ENCODE results near the gene PRKCH.
A peak's percentile ranks its signal among the peaks of the same experiment; 100 is the strongest.

PRKCH gene

GRCh38 chr14:61395115-61395725, 73.8 kb downstream of the PRKCH start:
- H3K4ac ChIP-seq (ENCODE audit: low read depth, low read length), result no peak overlapping the region
- H3K23ac ChIP-seq (ENCODE audit: low read length), result no peak overlapping the region
- no CpG with 5 or more reads among the region's 6 CpGs for WGBS (ENCODE audit: extremely low coverage, insufficient coverage, low lambda C conversion rate)

GRCh38 chr14:61396279-61396678, 74.9 kb downstream of the PRKCH start:
- no peaks in the 10 kb centered on the region for H3K79me1 ChIP-seq (ENCODE audit: low read length)

More at GRCh38 chr14:61395115-61395725, 73.8 kb downstream of the PRKCH start:
- Histone ChIP-seq H2BK120ac (ENCODE audit: low read depth, low read length) (no peak overlapping the region), H3K56ac (ENCODE audit: low read length) (no peak overlapping the region), H3K79me2 (ENCODE audit: control insufficient read depth, insufficient read depth, low read length) (no peaks in the 10 kb centered on the region), H3K4me1 (ENCODE audit: control insufficient read depth, low read depth, low read length) (peaks cover 6% of the 10 kb centered on the region), H3K79me1 (ENCODE audit: low read length) (no peaks in the 10 kb centered on the region), H3K18ac (ENCODE audit: low read length) (no peak overlapping the region), H2BK15ac (replicated peaks; ENCODE audit: low read depth) (no peak overlapping the region), H3K27ac (ENCODE audit: low read depth, low read length) (no peak overlapping the region), H3K9ac (ENCODE audit: low read length) (no peak overlapping the region), H3K36me3 (ENCODE audit: control insufficient read depth, insufficient read depth, low read length) (no peaks in the 10 kb centered on the region), H3K27me3 (ENCODE audit: insufficient read depth, low read length, poor library complexity) (no peaks in the 10 kb centered on the region), H4K5ac (ENCODE audit: low read length) (no peak overlapping the region), H2AK5ac (ENCODE audit: low read length) (no peak overlapping the region), H2BK5ac (ENCODE audit: low read length) (no peak overlapping the region), H3K4me2 (ENCODE audit: low read length) (no peak overlapping the region), H3K4me3 (ENCODE audit: low read length) (no peak overlapping the region), H4K8ac (ENCODE audit: low read depth, low read length) (no peak overlapping the region)
- no peak for DNase-seq

GRCh38 chr14:61396694-61397093, 75.3 kb downstream of the PRKCH start:
- Histone ChIP-seq H2BK5ac (ENCODE audit: low read length) (no peak overlapping the region), H3K18ac (ENCODE audit: low read length) (no peak overlapping the region), H2BK120ac (ENCODE audit: low read depth, low read length) (no peak overlapping the region), H2BK15ac (replicated peaks; ENCODE audit: low read depth) (no peak overlapping the region), H3K79me2 (ENCODE audit: control insufficient read depth, insufficient read depth, low read length) (no peaks in the 10 kb centered on the region), H2AK5ac (ENCODE audit: low read length) (no peak overlapping the region), H3K4ac (ENCODE audit: low read depth, low read length) (no peak overlapping the region), H3K4me3 (ENCODE audit: low read length) (no peak overlapping the region), H3K36me3 (ENCODE audit: control insufficient read depth, insufficient read depth, low read length) (no peaks in the 10 kb centered on the region), H3K4me1 (ENCODE audit: control insufficient read depth, low read depth, low read length) (peaks cover 6% of the 10 kb centered on the region), H4K8ac (ENCODE audit: low read depth, low read length) (no peak overlapping the region), H3K23ac (ENCODE audit: low read length) (no peak overlapping the region), H3K79me1 (ENCODE audit: low read length) (no peaks in the 10 kb centered on the region), H3K56ac (ENCODE audit: low read length) (no peak overlapping the region), H4K5ac (ENCODE audit: low read length) (no peak overlapping the region), H3K27me3 (ENCODE audit: insufficient read depth, low read length, poor library complexity) (no peaks in the 10 kb centered on the region), H3K27ac (ENCODE audit: low read depth, low read length) (no peak overlapping the region), H3K9ac (ENCODE audit: low read length) (no peak overlapping the region), H3K4me2 (ENCODE audit: low read length) (no peak overlapping the region)
- no CpG with 5 or more reads among the region's 3 CpGs for WGBS (ENCODE audit: extremely low coverage, insufficient coverage, low lambda C conversion rate)
- peak; percentile 26 for DNase-seq

More at GRCh38 chr14:61396279-61396678, 74.9 kb downstream of the PRKCH start:
- H2BK5ac ChIP-seq (ENCODE audit: low read length), result no peak overlapping the region
- no peak overlapping the region for H3K27ac ChIP-seq (ENCODE audit: low read depth, low read length)
- no peak overlapping the region for H3K23ac ChIP-seq (ENCODE audit: low read length)
- no peak overlapping the region for H2BK15ac ChIP-seq (replicated peaks; ENCODE audit: low read depth)
- H3K18ac ChIP-seq (ENCODE audit: low read length), result no peak overlapping the region
- peaks cover 6% of the 10 kb centered on the region for H3K4me1 ChIP-seq (ENCODE audit: control insufficient read depth, low read depth, low read length)
- H4K5ac ChIP-seq (ENCODE audit: low read length), result no peak overlapping the region
- no peak overlapping the region for H3K4me2 ChIP-seq (ENCODE audit: low read length)
- no peak overlapping the region for H3K4ac ChIP-seq (ENCODE audit: low read depth, low read length)
- no peak overlapping the region for H2BK120ac ChIP-seq (ENCODE audit: low read depth, low read length)
- DNase-seq, result no peak
- no peaks in the 10 kb centered on the region for H3K79me2 ChIP-seq (ENCODE audit: control insufficient read depth, insufficient read depth, low read length)
- no peaks in the 10 kb centered on the region for H3K36me3 ChIP-seq (ENCODE audit: control insufficient read depth, insufficient read depth, low read length)
- no peak overlapping the region for H4K8ac ChIP-seq (ENCODE audit: low read depth, low read length)
- WGBS (ENCODE audit: extremely low coverage, insufficient coverage, low lambda C conversion rate), result no CpG with 5 or more reads among the region's 1 CpG
- H3K4me3 ChIP-seq (ENCODE audit: low read length), result no peak overlapping the region
- no peak overlapping the region for H2AK5ac ChIP-seq (ENCODE audit: low read length)
- no peak overlapping the region for H3K9ac ChIP-seq (ENCODE audit: low read length)
- H3K27me3 ChIP-seq (ENCODE audit: insufficient read depth, low read length, poor library complexity), result no peaks in the 10 kb centered on the region
- no peak overlapping the region for H3K56ac ChIP-seq (ENCODE audit: low read length)

- H3K27ac ChIP-seq (ENCODE audit: low read depth, low read length), result no peak overlapping the region
- no peak overlapping the region for H2BK5ac ChIP-seq (ENCODE audit: low read length)
- H3K79me2 ChIP-seq (ENCODE audit: control insufficient read depth, insufficient read depth, low read length), result no peaks in the 10 kb centered on the region
- no peak overlapping the region for H3K4me3 ChIP-seq (ENCODE audit: low read length)
- H3K56ac ChIP-seq (ENCODE audit: low read length), result no peak overlapping the region
- H3K4ac ChIP-seq (ENCODE audit: low read depth, low read length), result no peak overlapping the region
- no peak overlapping the region for H2AK5ac ChIP-seq (ENCODE audit: low read length)
- no peak overlapping the region for H4K8ac ChIP-seq (ENCODE audit: low read depth, low read length)
- no peaks in the 10 kb centered on the region for H3K27me3 ChIP-seq (ENCODE audit: insufficient read depth, low read length, poor library complexity)
- no peak overlapping the region for H3K18ac ChIP-seq (ENCODE audit: low read length)
- H3K79me1 ChIP-seq (ENCODE audit: low read length), result no peaks in the 10 kb centered on the region
- no CpG with 5 or more reads among the region's 3 CpGs for WGBS (ENCODE audit: extremely low coverage, insufficient coverage, low lambda C conversion rate)
- peak overlapping the region; percentile 36 for H2BK15ac ChIP-seq (replicated peaks; ENCODE audit: low read depth)
- no peak for DNase-seq
- H2BK120ac ChIP-seq (ENCODE audit: low read depth, low read length), result no peak overlapping the region
- H3K4me2 ChIP-seq (ENCODE audit: low read length), result no peak overlapping the region
- no peak overlapping the region for H4K5ac ChIP-seq (ENCODE audit: low read length)
- H3K9ac ChIP-seq (ENCODE audit: low read length), result no peak overlapping the region
- H3K23ac ChIP-seq (ENCODE audit: low read length), result no peak overlapping the region
- H3K36me3 ChIP-seq (ENCODE audit: control insufficient read depth, insufficient read depth, low read length), result no peaks in the 10 kb centered on the region
- peaks cover 6% of the 10 kb centered on the region for H3K4me1 ChIP-seq (ENCODE audit: control insufficient read depth, low read depth, low read length)
Measured at GRCh38 chr14:61397615-61398014, 76.2 kb downstream of the PRKCH start.

- Histone ChIP-seq H3K4me2 (ENCODE audit: low read length) (no peak overlapping the region), H3K4me3 (ENCODE audit: low read length) (no peak overlapping the region), H4K8ac (ENCODE audit: low read depth, low read length) (no peak overlapping the region), H3K4me1 (ENCODE audit: control insufficient read depth, low read depth, low read length) (peaks cover 6% of the 10 kb centered on the region), H3K23ac (ENCODE audit: low read length) (no peak overlapping the region), H3K27me3 (ENCODE audit: insufficient read depth, low read length, poor library complexity) (no peaks in the 10 kb centered on the region), H3K9ac (ENCODE audit: low read length) (no peak overlapping the region), H3K4ac (ENCODE audit: low read depth, low read length) (no peak overlapping the region), H3K27ac (ENCODE audit: low read depth, low read length) (no peak overlapping the region), H2BK120ac (ENCODE audit: low read depth, low read length) (no peak overlapping the region), H2BK15ac (replicated peaks; ENCODE audit: low read depth) (no peak overlapping the region), H2AK5ac (ENCODE audit: low read length) (no peak overlapping the region), H3K79me1 (ENCODE audit: low read length) (no peaks in the 10 kb centered on the region), H4K5ac (ENCODE audit: low read length) (no peak overlapping the region), H3K79me2 (ENCODE audit: control insufficient read depth, insufficient read depth, low read length) (no peaks in the 10 kb centered on the region), H3K56ac (ENCODE audit: low read length) (no peak overlapping the region), H3K18ac (ENCODE audit: low read length) (no peak overlapping the region), H2BK5ac (ENCODE audit: low read length) (no peak overlapping the region), H3K36me3 (ENCODE audit: control insufficient read depth, insufficient read depth, low read length) (no peaks in the 10 kb centered on the region)
- no peak for DNase-seq
- 100% methylated on average over 1 of the region's 2 CpGs for WGBS (ENCODE audit: extremely low coverage, insufficient coverage, low lambda C conversion rate)
Measured at GRCh38 chr14:61398221-61398620, 76.8 kb downstream of the PRKCH start.

- H3K4me2 ChIP-seq (ENCODE audit: low read length), result no peak overlapping the region
- no peak for DNase-seq
- no peak overlapping the region for H3K56ac ChIP-seq (ENCODE audit: low read length)
- H3K18ac ChIP-seq (ENCODE audit: low read length), result no peak overlapping the region
- no peak overlapping the region for H3K4me3 ChIP-seq (ENCODE audit: low read length)
- H3K23ac ChIP-seq (ENCODE audit: low read length), result no peak overlapping the region
- no peak overlapping the region for H4K8ac ChIP-seq (ENCODE audit: low read depth, low read length)
- H3K36me3 ChIP-seq (ENCODE audit: control insufficient read depth, insufficient read depth, low read length), result no peaks in the 10 kb centered on the region
- no peaks in the 10 kb centered on the region for H3K27me3 ChIP-seq (ENCODE audit: insufficient read depth, low read length, poor library complexity)
- peaks cover 6% of the 10 kb centered on the region for H3K4me1 ChIP-seq (ENCODE audit: control insufficient read depth, low read depth, low read length)
- H4K5ac ChIP-seq (ENCODE audit: low read length), result no peak overlapping the region
- no peak overlapping the region for H2BK120ac ChIP-seq (ENCODE audit: low read depth, low read length)
- no peak overlapping the region for H2BK5ac ChIP-seq (ENCODE audit: low read length)
- no peak overlapping the region for H2BK15ac ChIP-seq (replicated peaks; ENCODE audit: low read depth)
- no peak overlapping the region for H2AK5ac ChIP-seq (ENCODE audit: low read length)
- H3K79me1 ChIP-seq (ENCODE audit: low read length), result no peaks in the 10 kb centered on the region
- no CpG with 5 or more reads among the region's 2 CpGs for WGBS (ENCODE audit: extremely low coverage, insufficient coverage, low lambda C conversion rate)
- H3K27ac ChIP-seq (ENCODE audit: low read depth, low read length), result no peak overlapping the region
- H3K79me2 ChIP-seq (ENCODE audit: control insufficient read depth, insufficient read depth, low read length), result no peaks in the 10 kb centered on the region
- no peak overlapping the region for H3K4ac ChIP-seq (ENCODE audit: low read depth, low read length)
- H3K9ac ChIP-seq (ENCODE audit: low read length), result no peak overlapping the region
Measured at GRCh38 chr14:61399365-61399764, 78.0 kb downstream of the PRKCH start.
